ENCODE results near the gene PTTG1IP.

Gene PTTG1IP

DNA sequence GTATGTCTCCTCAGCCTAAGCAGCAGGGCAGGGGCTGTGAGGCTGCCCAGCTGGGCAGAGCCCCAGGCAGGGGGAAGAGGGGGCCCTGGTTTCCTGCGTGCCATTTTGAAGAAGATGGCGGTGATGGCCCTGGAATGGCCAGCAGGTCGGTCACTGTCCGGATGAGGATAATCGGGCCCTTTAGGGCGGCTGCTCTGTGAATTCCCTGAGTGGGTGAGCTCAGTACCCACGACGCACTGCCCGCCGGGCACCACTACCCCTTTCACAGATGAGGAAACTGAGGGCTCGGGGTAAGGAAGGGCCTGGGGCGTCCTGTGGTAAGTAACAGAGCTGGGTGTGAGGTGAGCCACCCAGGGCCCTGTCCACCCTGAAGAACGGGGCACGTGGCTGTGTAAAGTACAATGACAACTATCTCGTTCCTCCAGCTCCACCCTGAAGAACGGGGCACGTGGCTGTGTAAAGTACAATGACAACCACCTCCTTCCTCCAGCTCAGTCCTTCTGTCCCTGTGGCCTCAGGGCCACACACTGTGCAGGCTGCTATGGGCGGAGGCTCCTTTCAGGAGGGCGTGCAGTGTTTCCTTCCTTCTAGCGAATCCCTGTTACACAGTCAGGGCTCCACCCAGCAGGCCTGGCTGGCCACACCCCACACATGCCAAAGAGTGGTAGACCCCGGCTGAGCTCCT is 24.0 kb upstream of the PTTG1IP start:
- DNase-seq (ENCODE audit: extremely low spot score) = no peak
- ChIA-PET CTCF (interaction anchor here (0.9 to 6.4 kb wide), 5 partner anchors 10 to 232 kb away, joined by 3 to 46 read pairs (median 5); no protein-coding TSS in a partner anchor), POLR2A (no interaction called here)
- TF ChIP-seq CTCF (IDR thresholded peaks at IDR 0.05; ENCODE audit: control extremely low read depth, extremely low read depth, low read depth, missing control alignments) = no peak

GRCh38 chr21:44896561-44897286 is 23.2 kb upstream of the PTTG1IP start:
- DNase-seq (ENCODE audit: extremely low spot score) = no peak
- ChIA-PET POLR2A (no interaction called here), CTCF (interaction anchor here (0.9 to 10.9 kb wide), 6 partner anchors 14 to 241 kb away, joined by 3 to 104 read pairs (median 6); no protein-coding TSS in a partner anchor)
- TF ChIP-seq CTCF (IDR thresholded peaks at IDR 0.05; ENCODE audit: control extremely low read depth, extremely low read depth, low read depth, missing control alignments) = no peak

DNA sequence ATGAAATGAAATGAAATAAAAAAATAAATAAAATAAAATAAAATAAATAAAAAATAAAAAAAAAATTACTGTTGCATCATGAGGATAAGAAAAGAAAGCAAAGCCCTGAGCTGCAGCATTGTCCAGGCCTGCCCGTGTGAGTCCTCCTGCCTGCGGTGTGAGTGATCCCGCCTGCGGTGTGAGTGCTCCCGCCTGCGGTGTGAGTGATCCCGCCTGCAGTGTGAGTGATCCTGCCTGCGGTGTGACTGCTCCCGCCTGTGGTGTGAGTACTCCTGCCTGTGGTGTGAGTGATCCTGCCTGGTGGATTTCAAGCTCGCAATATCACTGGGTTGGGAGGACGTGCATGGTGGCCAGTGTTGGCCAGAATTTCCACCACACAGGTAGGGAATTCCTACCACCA is 22.4 kb upstream of the PTTG1IP start:
- POLR2A ChIA-PET = no interaction called here

GRCh38 chr21:44894687-44895302 is 21.3 kb upstream of the PTTG1IP start:
- POLR2A ChIA-PET = no interaction called here
- CTCF ChIA-PET = interaction anchor here (0.8 to 10.9 kb wide), 14 partner anchors 9 to 243 kb away, joined by 3 to 104 read pairs (median 4); partner anchors contain the start of gene SLX9
- TF ChIP-seq CTCF (IDR thresholded peaks at IDR 0.05; ENCODE audit: control extremely low read depth, extremely low read depth, low read depth, missing control alignments) = no peak
- DNase-seq (ENCODE audit: extremely low spot score) = no peak

More for the DNA sequence above, 22.4 kb upstream of the PTTG1IP start:
- no peak for DNase-seq (ENCODE audit: extremely low spot score)
- CTCF ChIA-PET = interaction anchor here (1.4 to 10.9 kb wide), 5 partner anchors 12 to 242 kb away, joined by 3 to 104 read pairs (median 26); no protein-coding TSS in a partner anchor
- no peak for TF ChIP-seq CTCF (IDR thresholded peaks at IDR 0.05; ENCODE audit: control extremely low read depth, extremely low read depth, low read depth, missing control alignments)

GRCh38 chr21:44893948-44894656 is 20.6 kb upstream of the PTTG1IP start:
- ChIA-PET CTCF (interaction anchor here (0.8 to 10.9 kb wide), 16 partner anchors 10 to 244 kb away, joined by 3 to 104 read pairs (median 4); partner anchors contain the start of genes PTTG1IP and SLX9), POLR2A (interaction anchor here (0.5 kb wide), 1 partner anchor 34 kb away, joined by 3 read pairs; no protein-coding TSS in a partner anchor)
- DNase-seq (ENCODE audit: extremely low spot score) = no peak
- TF ChIP-seq CTCF (IDR thresholded peaks at IDR 0.05; ENCODE audit: control extremely low read depth, extremely low read depth, low read depth, missing control alignments) = no peak

DNA sequence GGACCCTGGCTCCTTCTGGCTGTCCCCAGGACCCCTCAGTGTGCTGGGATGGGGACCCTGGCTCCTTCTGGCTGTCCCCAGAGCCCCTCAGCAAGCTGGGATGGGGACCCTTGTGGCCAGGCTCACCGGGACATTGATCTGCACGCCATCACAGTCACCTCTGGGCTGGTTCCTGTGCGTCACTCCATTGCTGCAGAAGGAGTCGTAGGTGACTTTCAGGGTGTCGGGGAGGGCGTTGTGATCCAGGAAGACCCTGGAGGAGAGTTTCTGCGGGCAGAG is 19.7 kb upstream of the PTTG1IP start:
- POLR2A ChIA-PET = no interaction called here
- no peak for DNase-seq (ENCODE audit: extremely low spot score)
- TF ChIP-seq CTCF (IDR thresholded peaks at IDR 0.05; ENCODE audit: control extremely low read depth, extremely low read depth, low read depth, missing control alignments) = no peak
- CTCF ChIA-PET = interaction anchor here (0.7 to 10.9 kb wide), 12 partner anchors 11 to 235 kb away, joined by 3 to 104 read pairs (median 5); partner anchors contain the start of gene PTTG1IP
